HG03095 (cell line): ENCODE results near the gene CADPS2.
"Not testable (repeated sequence)": the region's sequence is repeated elsewhere in the genome, so short reads cannot be mapped to it uniquely, and the experiment has no call there.

Source experiments
- ATAC-seq: cut with Tn5 transposase; IDR thresholded peaks from one replicate; pipeline ENCODE4 v1.9.1; 2021; ENCODE audit warnings: moderate library complexity; ENCODE audit not compliant: unreplicated experiment

The CADPS2 gene

GRCh38 chr7:122677149-122677548, 209.1 kb downstream of the CADPS2 start:
- ATAC-seq: no peak

GRCh38 chr7:122676466-122676865, 209.8 kb downstream of the CADPS2 start:
- no peak for ATAC-seq

GRCh38 chr7:122675621-122676020, 210.6 kb downstream of the CADPS2 start:
- no peak for ATAC-seq

- no peak for ATAC-seq
These were observed 211.2 kb downstream of the CADPS2 start for GRCh38 chr7:122675011-122675410.

GRCh38 chr7:122674502-122674901, 211.8 kb downstream of the CADPS2 start:
- no peak for ATAC-seq

GRCh38 chr7:122673951-122674350, 212.3 kb downstream of the CADPS2 start:
- ATAC-seq: no peak

GRCh38 chr7:122672536-122672935, 213.7 kb downstream of the CADPS2 start:
- ATAC-seq: no peak

GRCh38 chr7:122663733-122664132, 222.5 kb downstream of the CADPS2 start:
- no peak for ATAC-seq

- ATAC-seq: no peak
These were observed 227.4 kb downstream of the CADPS2 start for GRCh38 chr7:122658856-122659255.

GRCh38 chr7:122653685-122654084, 232.6 kb downstream of the CADPS2 start:
- no peak for ATAC-seq

- no peak for ATAC-seq
These were observed 233.4 kb downstream of the CADPS2 start for GRCh38 chr7:122652876-122653275.

- no peak for ATAC-seq
These were observed 234.8 kb downstream of the CADPS2 start for GRCh38 chr7:122651451-122651850.

GRCh38 chr7:122643250-122643649, 243.0 kb downstream of the CADPS2 start:
- no peak for ATAC-seq

- no peak for ATAC-seq
These were observed 247.8 kb downstream of the CADPS2 start for GRCh38 chr7:122638459-122638858.

- no peak for ATAC-seq
These were observed 248.5 kb downstream of the CADPS2 start for GRCh38 chr7:122637784-122638183.

GRCh38 chr7:122635481-122635880, 250.8 kb downstream of the CADPS2 start:
- not testable (repeated sequence) for ATAC-seq

- no peak for ATAC-seq
These were observed 252.8 kb downstream of the CADPS2 start for GRCh38 chr7:122633472-122633871.

GRCh38 chr7:122632238-122632637, 254.0 kb downstream of the CADPS2 start:
- no peak for ATAC-seq

- ATAC-seq: no peak
These were observed 256.8 kb downstream of the CADPS2 start for GRCh38 chr7:122629412-122629953.

GRCh38 chr7:122628651-122629411, 257.4 kb downstream of the CADPS2 start:
- ATAC-seq: no peak

- ATAC-seq: no peak
These were observed 259.5 kb downstream of the CADPS2 start for GRCh38 chr7:122626785-122627184.

- ATAC-seq: no peak
These were observed 263.6 kb downstream of the CADPS2 start for GRCh38 chr7:122622682-122623081.

- no peak for ATAC-seq
These were observed 266.6 kb downstream of the CADPS2 start for GRCh38 chr7:122619664-122620063.
